ENCODE measurements around the gene MAP7D1. TPM values are rescaled to one million over a fixed set of nuclear protein-coding genes. Genes with fewer than 3 reads are reported as not detected.

MAP7D1 gene
- total and polyA plus RNA-seq, 2 experiments from 2014 or later = 35.8 to 224 TPM

DNA sequence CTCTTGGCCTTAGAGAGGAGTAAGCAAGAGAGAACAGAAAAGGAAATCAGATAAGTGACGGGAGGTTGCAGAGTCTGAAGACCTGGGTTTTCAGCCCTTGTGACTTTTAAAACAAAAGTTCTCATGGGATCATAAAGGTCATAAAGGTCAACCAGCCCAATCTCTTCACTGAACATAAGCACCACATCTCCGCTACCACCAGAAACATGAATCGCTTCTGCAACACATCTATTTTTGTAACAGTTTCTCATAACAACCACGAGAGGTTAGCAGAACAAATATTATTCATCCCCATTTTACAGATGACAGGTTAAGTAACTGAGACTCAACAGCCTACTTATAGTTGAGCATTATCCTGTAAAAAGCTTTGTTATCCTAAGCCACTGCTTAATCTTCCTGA, 12.5 kb upstream of the MAP7D1 start:
- Histone ChIP-seq H3K27me3 (replicated peaks; ENCODE audit: insufficient read depth) (no peaks in the 10 kb centered on the region), H3K9me3 (ENCODE audit: low read depth) (no peaks in the 10 kb centered on the region), H3K36me3 (ENCODE audit: low read depth) (peaks cover 12% of the 10 kb centered on the region), H4K20me1 (ENCODE audit: insufficient read depth) (no peaks in the 10 kb centered on the region), H3K4me1 (ENCODE audit: insufficient read depth) (peaks cover 31% of the 10 kb centered on the region), H3K9ac (no peak overlapping the region), H3K79me2 (ENCODE audit: insufficient read depth) (peaks cover 100% of the 10 kb centered on the region), H3K4me3 (no peak overlapping the region), H2AFZ (no peak overlapping the region), H3K27ac (no peak overlapping the region), H3K9me2 (ENCODE audit: insufficient read depth) (no peaks in the 10 kb centered on the region), H3K4me2 (ENCODE audit: unreplicated experiment) (no peak overlapping the region), H3F3A (ENCODE audit: insufficient read depth) (peaks cover 41% of the 10 kb centered on the region)
- no peak for DNase-seq
- in situ Hi-C loops (cut with MboI) = no loop called here
- TF ChIP-seq EZH2 (IDR thresholded peaks at IDR 0.05; ENCODE audit: insufficient read depth, poor library complexity, severe bottlenecking) = no peak
- no peak for TF ChIP-seq EZH2phosphoT487 (IDR thresholded peaks at IDR 0.05; ENCODE audit: insufficient read depth, low read depth)
- 84 to 91% methylated on average over 4 of the region's 4 CpGs for WGBS, 2 experiments (ENCODE audit: low coverage in 1 of 2, low lambda C conversion rate in 2 of 2, missing lambda C conversion rate in 2 of 2)

DNA sequence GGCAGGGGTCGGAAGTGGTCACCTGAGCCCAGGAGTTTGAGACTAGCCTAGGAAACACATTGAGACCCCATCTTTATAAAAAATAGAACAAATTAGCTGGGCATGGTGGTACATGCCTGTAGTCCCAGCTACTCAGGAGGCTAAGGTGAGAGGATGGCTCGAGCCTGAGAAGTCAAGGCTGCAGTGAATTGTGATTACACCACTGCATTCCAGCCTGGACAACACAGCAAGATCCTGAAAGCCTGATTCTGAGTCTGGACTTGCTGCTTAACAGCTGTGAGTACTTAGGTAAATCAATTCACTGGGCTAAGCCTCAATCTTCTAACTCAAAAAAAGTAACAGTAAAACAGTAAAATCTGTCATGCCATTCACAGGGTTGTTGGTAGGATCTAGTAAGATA, 11.5 kb upstream of the MAP7D1 start:
- WGBS, 2 experiments (ENCODE audit: low coverage in 1 of 2, low lambda C conversion rate in 2 of 2, missing lambda C conversion rate in 2 of 2) = 96 to 100% methylated on average over 2 of the region's 2 CpGs
- Histone ChIP-seq H3K9ac (no peak overlapping the region), H3K36me3 (ENCODE audit: low read depth) (peaks cover 5% of the 10 kb centered on the region; the same call in 1 of the 2 replicates), H3K27me3 (replicated peaks; ENCODE audit: insufficient read depth) (no peaks in the 10 kb centered on the region), H3K9me2 (ENCODE audit: insufficient read depth) (no peaks in the 10 kb centered on the region), H3K27ac (no peak overlapping the region), H3K9me3 (ENCODE audit: low read depth) (no peaks in the 10 kb centered on the region), H3F3A (ENCODE audit: insufficient read depth) (peaks cover 38% of the 10 kb centered on the region), H3K4me1 (ENCODE audit: insufficient read depth) (peaks cover 32% of the 10 kb centered on the region), H3K4me3 (no peak overlapping the region), H3K4me2 (ENCODE audit: unreplicated experiment) (no peak overlapping the region), H3K79me2 (ENCODE audit: insufficient read depth) (peaks cover 97% of the 10 kb centered on the region), H4K20me1 (ENCODE audit: insufficient read depth) (no peaks in the 10 kb centered on the region), H2AFZ (no peak overlapping the region)
- no peak for DNase-seq
- in situ Hi-C loops (cut with MboI) = no loop called here
- TF ChIP-seq EZH2 (IDR thresholded peaks at IDR 0.05; ENCODE audit: insufficient read depth, poor library complexity, severe bottlenecking) = no peak
- TF ChIP-seq EZH2phosphoT487 (IDR thresholded peaks at IDR 0.05; ENCODE audit: insufficient read depth, low read depth) = no peak

DNA sequence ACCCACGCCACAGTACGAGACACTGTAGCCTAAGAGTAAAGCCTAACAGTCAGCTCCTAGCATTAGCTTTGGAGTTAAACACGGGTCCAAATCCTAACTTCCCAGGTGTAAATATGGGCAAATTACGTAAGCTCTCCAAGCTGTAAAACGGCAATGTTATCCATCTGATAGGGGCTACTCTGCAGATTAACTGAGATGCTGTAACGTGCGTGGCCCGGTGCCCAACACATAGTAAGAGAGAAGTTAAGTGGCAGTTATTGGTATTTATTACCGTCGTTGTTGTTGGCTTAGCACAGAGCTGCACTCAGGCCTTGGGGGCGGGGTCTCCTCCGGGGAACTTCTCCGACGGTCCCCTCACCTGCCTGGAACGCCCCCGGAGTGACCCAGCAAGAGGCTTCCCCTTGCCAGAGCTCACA, 7.1 kb upstream of the MAP7D1 start:
- WGBS, 2 experiments (ENCODE audit: low coverage in 1 of 2, low lambda C conversion rate in 2 of 2, missing lambda C conversion rate in 2 of 2) = 0 to 4% methylated on average over 16 of the region's 16 CpGs
- in situ Hi-C loops (cut with MboI) = no loop called here
- no peaks in the 10 kb centered on the region for H3K9me2 ChIP-seq (ENCODE audit: insufficient read depth)
- peak overlapping the region; percentile 85 for H3K27ac ChIP-seq
- no peaks in the 10 kb centered on the region for H3K27me3 ChIP-seq (replicated peaks; ENCODE audit: insufficient read depth)
- peaks cover 35% of the 10 kb centered on the region for H3K4me1 ChIP-seq (ENCODE audit: insufficient read depth)
- H4K20me1 ChIP-seq (ENCODE audit: insufficient read depth) = no peaks in the 10 kb centered on the region
- H3K4me2 ChIP-seq (ENCODE audit: unreplicated experiment) = peak overlapping the region; percentile 92
- peaks cover 20% of the 10 kb centered on the region for H3F3A ChIP-seq (ENCODE audit: insufficient read depth)
- no peaks in the 10 kb centered on the region for H3K36me3 ChIP-seq (ENCODE audit: low read depth)
- H3K9ac ChIP-seq = peak overlapping the region; percentile 92
- H3K4me3 ChIP-seq = peak overlapping the region; percentile 82
- peak overlapping the region; percentile 67 for H2AFZ ChIP-seq
- no peak for DNase-seq
- TF ChIP-seq EZH2 (IDR thresholded peaks at IDR 0.05; ENCODE audit: insufficient read depth, poor library complexity, severe bottlenecking) (no peak), EZH2phosphoT487 (IDR thresholded peaks at IDR 0.05; ENCODE audit: insufficient read depth, low read depth) (no peak)
- H3K79me2 ChIP-seq (ENCODE audit: insufficient read depth) = peaks cover 53% of the 10 kb centered on the region
- H3K9me3 ChIP-seq (ENCODE audit: low read depth) = no peaks in the 10 kb centered on the region

DNA sequence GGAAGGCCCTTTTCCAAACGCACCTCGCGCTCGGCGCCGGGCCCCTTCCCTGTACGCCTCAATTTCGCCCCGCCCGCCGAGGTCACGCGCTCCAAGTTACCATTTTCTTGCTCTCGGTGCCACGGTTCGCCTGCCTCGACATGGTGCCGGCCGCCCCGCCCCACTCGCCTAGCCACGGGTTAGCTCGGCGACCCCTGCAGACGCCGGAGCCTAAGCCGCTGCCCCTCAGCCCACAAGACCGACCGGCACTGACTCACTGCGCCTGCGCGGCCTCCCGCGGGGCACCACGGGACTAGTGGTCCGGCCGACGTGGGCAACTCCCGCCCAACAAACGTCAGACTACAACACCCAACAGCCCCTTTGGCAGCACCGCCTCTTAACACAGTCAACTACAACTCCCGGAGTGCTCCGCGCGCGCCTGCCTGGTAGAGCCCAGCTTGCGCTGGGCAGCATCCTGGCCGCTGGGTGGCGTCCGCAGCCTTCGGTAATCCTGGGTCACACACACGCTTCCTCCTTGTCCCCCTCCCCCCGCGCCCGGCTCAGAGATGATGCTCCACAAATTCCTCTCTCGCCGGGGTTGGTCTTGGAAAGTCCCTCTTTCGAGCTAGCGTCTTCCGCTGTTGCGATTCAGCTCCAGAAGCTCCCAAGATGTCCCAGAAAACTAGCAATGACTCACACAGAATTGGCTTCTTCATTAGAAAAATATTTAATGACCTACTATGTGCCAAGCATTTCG, 6.6 kb upstream of the MAP7D1 start, which contains the start of gene TRAPPC3:
Gene TRAPPC3, minus strand, starts transcription at position 250 of the 736 bp plus-strand sequence. Its CDS starts 108 bp downstream, at position 142.
- Histone ChIP-seq H3K27ac (peak within 1 kb of the TSS; percentile 99), H3K27me3 (replicated peaks; ENCODE audit: insufficient read depth) (no peaks in the 10 kb centered on the region), H3K4me3 (peak within 1 kb of the TSS; percentile 82), H2AFZ (peak within 1 kb of the TSS; percentile 67), H3K4me2 (ENCODE audit: unreplicated experiment) (peak within 1 kb of the TSS; percentile 92), H3K79me2 (ENCODE audit: insufficient read depth) (peaks cover 47% of the 10 kb centered on the region), H3F3A (ENCODE audit: insufficient read depth) (peaks cover 20% of the 10 kb centered on the region), H4K20me1 (ENCODE audit: insufficient read depth) (no peaks in the 10 kb centered on the region), H3K36me3 (ENCODE audit: low read depth) (no peaks in the 10 kb centered on the region), H3K9me3 (ENCODE audit: low read depth) (no peaks in the 10 kb centered on the region), H3K4me1 (ENCODE audit: insufficient read depth) (peaks cover 35% of the 10 kb centered on the region), H3K9ac (peak within 1 kb of the TSS; percentile 92), H3K9me2 (ENCODE audit: insufficient read depth) (no peaks in the 10 kb centered on the region)
- in situ Hi-C loops (cut with MboI) = no loop called here
- TF ChIP-seq EZH2phosphoT487 (IDR thresholded peaks at IDR 0.05; ENCODE audit: insufficient read depth, low read depth) (no peak), EZH2 (IDR thresholded peaks at IDR 0.05; ENCODE audit: insufficient read depth, poor library complexity, severe bottlenecking) (no peak)
- DNase-seq = peak; percentile 100
- 1 to 2% methylated on average over 62 of the region's 62 CpGs for WGBS, 2 experiments (ENCODE audit: low coverage in 1 of 2, low lambda C conversion rate in 2 of 2, missing lambda C conversion rate in 2 of 2)

Measured in GM23248 (cell line).